ENCODE measurements around the gene NPEPPS.
"Not testable (repeated sequence)": the region's sequence is repeated elsewhere in the genome, so short reads cannot be mapped to it uniquely, and the experiment has no call there.

DNA sequence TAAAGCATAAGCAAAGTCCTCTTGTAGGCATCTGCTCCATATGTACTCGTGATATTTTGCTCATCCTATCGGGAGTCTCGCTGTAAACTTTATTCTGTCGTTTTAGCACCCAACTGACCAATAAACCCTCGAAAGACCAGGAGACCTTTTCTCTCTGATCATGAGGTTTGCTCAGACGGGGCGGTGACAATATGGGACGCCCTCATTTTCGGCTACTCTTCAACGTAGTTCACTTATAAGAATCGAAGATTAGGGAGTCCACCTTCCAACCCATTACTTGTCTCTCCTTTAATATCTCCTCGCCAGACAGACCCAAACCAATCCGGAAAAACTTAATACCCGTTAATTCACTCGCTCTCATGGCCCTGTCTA is 39.1 kb upstream of the NPEPPS start:
- TF ChIP-seq, protein P1, sequence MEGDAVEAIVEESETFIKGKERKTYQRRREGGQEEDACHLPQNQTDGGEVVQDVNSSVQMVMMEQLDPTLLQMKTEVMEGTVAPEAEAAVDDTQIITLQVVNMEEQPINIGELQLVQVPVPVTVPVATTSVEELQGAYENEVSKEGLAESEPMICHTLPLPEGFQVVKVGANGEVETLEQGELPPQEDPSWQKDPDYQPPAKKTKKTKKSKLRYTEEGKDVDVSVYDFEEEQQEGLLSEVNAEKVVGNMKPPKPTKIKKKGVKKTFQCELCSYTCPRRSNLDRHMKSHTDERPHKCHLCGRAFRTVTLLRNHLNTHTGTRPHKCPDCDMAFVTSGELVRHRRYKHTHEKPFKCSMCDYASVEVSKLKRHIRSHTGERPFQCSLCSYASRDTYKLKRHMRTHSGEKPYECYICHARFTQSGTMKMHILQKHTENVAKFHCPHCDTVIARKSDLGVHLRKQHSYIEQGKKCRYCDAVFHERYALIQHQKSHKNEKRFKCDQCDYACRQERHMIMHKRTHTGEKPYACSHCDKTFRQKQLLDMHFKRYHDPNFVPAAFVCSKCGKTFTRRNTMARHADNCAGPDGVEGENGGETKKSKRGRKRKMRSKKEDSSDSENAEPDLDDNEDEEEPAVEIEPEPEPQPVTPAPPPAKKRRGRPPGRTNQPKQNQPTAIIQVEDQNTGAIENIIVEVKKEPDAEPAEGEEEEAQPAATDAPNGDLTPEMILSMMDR (IDR thresholded peaks at IDR 0.05) = not testable (repeated sequence)
- not testable (repeated sequence) for TF ChIP-seq POLR2AphosphoS5, TCF7L2 (IDR thresholded peaks at IDR 0.05; ENCODE audit: low read depth, low read length)
- TF ChIP-seq, protein P2, sequence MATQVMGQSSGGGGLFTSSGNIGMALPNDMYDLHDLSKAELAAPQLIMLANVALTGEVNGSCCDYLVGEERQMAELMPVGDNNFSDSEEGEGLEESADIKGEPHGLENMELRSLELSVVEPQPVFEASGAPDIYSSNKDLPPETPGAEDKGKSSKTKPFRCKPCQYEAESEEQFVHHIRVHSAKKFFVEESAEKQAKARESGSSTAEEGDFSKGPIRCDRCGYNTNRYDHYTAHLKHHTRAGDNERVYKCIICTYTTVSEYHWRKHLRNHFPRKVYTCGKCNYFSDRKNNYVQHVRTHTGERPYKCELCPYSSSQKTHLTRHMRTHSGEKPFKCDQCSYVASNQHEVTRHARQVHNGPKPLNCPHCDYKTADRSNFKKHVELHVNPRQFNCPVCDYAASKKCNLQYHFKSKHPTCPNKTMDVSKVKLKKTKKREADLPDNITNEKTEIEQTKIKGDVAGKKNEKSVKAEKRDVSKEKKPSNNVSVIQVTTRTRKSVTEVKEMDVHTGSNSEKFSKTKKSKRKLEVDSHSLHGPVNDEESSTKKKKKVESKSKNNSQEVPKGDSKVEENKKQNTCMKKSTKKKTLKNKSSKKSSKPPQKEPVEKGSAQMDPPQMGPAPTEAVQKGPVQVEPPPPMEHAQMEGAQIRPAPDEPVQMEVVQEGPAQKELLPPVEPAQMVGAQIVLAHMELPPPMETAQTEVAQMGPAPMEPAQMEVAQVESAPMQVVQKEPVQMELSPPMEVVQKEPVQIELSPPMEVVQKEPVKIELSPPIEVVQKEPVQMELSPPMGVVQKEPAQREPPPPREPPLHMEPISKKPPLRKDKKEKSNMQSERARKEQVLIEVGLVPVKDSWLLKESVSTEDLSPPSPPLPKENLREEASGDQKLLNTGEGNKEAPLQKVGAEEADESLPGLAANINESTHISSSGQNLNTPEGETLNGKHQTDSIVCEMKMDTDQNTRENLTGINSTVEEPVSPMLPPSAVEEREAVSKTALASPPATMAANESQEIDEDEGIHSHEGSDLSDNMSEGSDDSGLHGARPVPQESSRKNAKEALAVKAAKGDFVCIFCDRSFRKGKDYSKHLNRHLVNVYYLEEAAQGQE (IDR thresholded peaks at IDR 0.05; ENCODE audit: insufficient read depth in 1 of 2, low read depth in 2 of 2, low read length in 1 of 2) = not testable (repeated sequence)

All from Panc1 (cell line).